GM13977 (cell line): ENCODE data around the gene PTPRM.

Source experiments
- DNase-seq: peaks from one replicate; pipeline ENCODE4 v3.0.0; 2012; ENCODE audit warnings: low spot score
- CTCF ChIP-seq: IDR thresholded peaks from 2 replicates; pipeline ENCODE4 v1.5.1; 2012; ENCODE audit warnings: mild to moderate bottlenecking, control low read depth; ENCODE audit not compliant: insufficient read depth; ENCODE audit errors: extremely low read depth, missing control alignments
- in situ Hi-C: fragments of 300-500 bp; cut with MboI; formaldehyde crosslinking; loops from one replicate; pipeline ENCODE4 v1.12.0; 2022; ENCODE audit warnings: low sequenced_read_pairs, low pct_unique_long_range_greater_than_20kb, mixed read lengths, inconsistent platforms; ENCODE audit not compliant: unreplicated experiment

The PTPRM gene

DNA sequence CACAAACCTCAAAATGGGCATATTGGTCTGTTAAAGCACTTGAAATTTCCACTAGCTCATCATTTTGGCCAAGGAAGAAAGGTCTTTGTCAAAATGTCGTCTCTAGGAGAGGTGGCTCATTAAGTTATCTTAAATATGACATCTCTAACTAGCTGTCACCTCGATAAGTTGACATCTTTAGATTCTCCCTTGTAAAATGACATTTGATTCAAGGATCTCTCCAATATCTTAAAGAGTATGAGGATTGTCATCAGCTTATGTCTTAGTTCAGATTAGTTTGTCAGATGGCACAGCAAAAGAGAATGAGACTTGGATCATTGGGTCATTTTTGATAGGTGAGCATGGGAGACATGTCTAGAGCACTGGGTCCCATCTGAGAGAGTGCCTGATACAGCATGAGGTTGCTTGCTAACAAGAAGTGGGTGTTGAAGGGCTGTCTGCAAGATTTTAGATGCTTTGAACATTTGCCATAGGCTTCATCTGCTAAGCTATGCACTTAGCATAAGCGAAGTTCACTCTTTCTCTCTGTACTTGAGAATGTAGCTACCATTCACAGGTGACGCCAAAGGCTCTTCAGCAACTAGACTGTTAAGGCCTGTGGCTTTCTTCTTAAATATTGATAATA is 12.9 kb downstream of the PTPRM start:
- no peak for DNase-seq
- TF ChIP-seq CTCF: no peak
- in situ Hi-C loops: no loop called here

- in situ Hi-C loops: no loop called here
- no peak for DNase-seq
- TF ChIP-seq CTCF: no peak
Measured at GRCh38 chr18:7584646-7585275, 17.6 kb downstream of the PTPRM start.

DNA sequence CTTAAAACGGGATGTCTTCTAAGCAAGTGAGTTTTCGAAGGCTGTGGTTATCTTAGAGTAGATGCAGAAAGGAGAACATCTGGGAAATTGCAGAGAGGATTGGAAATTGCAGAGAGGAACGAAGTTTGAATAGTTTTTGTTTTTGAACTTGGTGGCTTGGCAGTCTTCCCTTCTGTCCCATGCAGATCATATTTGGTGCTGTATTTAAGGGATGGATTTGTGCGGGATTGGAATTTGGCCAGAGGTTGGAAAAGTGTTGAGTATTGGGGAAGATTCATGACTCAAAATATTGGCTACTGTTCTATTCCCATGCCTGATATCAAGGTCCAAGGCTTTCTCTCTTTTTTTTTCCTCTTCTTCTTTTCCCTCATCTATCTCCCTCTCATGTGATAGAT is 18.2 kb downstream of the PTPRM start:
- in situ Hi-C loops: no loop called here
- no peak for TF ChIP-seq CTCF
- no peak for DNase-seq

DNA sequence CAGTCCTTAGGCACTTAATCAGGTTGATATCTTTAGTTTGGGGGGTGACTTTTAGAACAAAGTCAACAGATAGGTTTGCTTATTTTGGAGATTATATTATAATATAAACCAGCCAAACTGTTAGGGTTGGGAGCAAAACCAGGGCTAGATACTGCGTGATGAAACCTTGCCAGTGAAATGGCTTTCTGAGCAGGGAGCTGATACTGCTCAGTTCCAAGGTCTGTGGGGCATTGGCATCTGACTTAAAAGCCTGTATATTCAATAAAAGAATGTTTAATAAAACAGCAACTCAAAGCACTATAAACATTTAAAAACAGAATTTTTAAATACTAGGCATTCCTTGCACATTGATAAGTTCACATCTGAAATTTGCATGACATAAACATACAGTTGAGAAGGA is 19.3 kb downstream of the PTPRM start:
- in situ Hi-C loops: no loop called here
- TF ChIP-seq CTCF: no peak
- no peak for DNase-seq

DNA sequence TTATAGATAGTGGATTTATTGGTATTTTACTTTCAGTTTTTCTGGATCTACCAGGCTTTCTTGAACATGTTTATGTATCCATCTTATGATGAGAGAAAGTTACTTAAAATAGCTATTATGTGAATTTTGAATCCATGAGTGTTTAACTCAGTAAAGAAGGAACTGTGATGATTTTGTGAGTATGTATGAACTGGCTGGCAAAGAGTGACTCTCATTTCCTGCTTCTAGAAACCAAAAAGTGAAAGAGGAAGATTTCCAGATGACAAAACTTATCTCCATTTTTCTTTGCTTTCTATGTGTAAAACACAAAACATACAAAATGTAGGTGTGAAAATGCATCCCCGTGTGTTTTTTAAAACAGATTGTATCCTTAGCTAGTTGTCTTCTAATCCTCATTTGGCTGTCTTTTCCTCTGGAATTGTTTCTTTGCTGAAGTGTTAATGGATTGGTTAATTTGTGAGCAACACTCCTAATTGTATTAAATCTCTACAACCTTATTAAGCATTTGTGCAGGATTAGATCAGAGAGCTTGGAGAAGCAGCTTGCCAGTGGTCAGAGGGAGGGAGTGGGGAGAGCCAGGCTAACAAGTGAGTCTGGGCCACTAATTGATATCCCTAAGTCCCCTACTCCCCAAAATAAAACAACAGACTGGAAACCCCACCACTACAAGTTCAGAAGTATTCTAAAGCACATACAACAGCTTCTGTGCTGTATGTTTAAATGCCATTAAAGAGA is 23.9 kb downstream of the PTPRM start:
- no peak for TF ChIP-seq CTCF
- in situ Hi-C loops: no loop called here
- DNase-seq: no peak

GRCh38 chr18:7592305-7593071 is 25.4 kb downstream of the PTPRM start:
- in situ Hi-C loops: no loop called here
- no peak for TF ChIP-seq CTCF
- DNase-seq: no peak
